ENCODE data around the gene TRAPPC2L. TPM values are rescaled to one million over a fixed set of nuclear protein-coding genes. Genes with fewer than 3 reads are reported as not detected.

Gene TRAPPC2L
- total and polyA plus RNA-seq, 4 donors = 34.2 to 106 (median 48.5) TPM

DNA sequence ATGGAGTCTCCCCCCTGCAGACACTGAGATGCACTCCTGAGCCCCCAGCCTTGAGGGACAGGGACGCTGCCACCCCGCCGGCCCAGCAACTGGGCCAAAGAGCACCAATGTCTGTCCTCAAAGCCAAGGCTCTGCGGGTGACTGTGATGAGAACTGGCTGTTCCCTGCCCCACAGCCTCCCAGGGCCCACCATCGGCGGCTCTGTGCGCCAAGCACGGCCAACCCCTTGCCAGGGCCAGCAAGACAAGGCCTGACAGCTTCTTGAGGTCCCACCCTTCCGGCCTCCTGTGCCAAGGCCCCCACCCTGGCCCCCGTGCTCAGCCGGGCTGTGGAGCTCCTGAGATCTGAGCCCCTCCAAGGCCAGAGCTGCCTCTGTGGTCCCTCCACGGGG, 43.7 kb downstream of the TRAPPC2L start:
- peaks cover 0 to 27% (median 6%) of the 10 kb centered on the region in 5 donors for H3K4me1 ChIP-seq (ENCODE audit: control insufficient read depth in 5 of 5, insufficient read depth in 5 of 5, low read length in 5 of 5)
- 74 to 83% methylated on average over 12 of the region's 12 CpGs for WGBS, 2 donors
- ATAC-seq (ENCODE audit: insufficient read depth, low FRiP score) (no peak), DNase-seq (peak; percentile 89 to 92 (median 89))
- H3K27me3 ChIP-seq (ENCODE audit: control insufficient read depth in 3 of 3, insufficient read depth in 3 of 3, low read length in 2 of 3) = no peaks in the 10 kb centered on the region
- H3K4me3 ChIP-seq = no peak overlapping the region
- peaks cover 0 to 12% (median 0%) of the 10 kb centered on the region in 4 donors for H3K36me3 ChIP-seq (ENCODE audit: control insufficient read depth in 4 of 4, insufficient read depth in 4 of 4, low read length in 4 of 4)
- H3K9me3 ChIP-seq (ENCODE audit: control insufficient read depth in 4 of 4, insufficient read depth in 3 of 4, low read length in 3 of 4) = no peaks in the 10 kb centered on the region
- TF ChIP-seq, protein P1, sequence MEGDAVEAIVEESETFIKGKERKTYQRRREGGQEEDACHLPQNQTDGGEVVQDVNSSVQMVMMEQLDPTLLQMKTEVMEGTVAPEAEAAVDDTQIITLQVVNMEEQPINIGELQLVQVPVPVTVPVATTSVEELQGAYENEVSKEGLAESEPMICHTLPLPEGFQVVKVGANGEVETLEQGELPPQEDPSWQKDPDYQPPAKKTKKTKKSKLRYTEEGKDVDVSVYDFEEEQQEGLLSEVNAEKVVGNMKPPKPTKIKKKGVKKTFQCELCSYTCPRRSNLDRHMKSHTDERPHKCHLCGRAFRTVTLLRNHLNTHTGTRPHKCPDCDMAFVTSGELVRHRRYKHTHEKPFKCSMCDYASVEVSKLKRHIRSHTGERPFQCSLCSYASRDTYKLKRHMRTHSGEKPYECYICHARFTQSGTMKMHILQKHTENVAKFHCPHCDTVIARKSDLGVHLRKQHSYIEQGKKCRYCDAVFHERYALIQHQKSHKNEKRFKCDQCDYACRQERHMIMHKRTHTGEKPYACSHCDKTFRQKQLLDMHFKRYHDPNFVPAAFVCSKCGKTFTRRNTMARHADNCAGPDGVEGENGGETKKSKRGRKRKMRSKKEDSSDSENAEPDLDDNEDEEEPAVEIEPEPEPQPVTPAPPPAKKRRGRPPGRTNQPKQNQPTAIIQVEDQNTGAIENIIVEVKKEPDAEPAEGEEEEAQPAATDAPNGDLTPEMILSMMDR (IDR thresholded peaks at IDR 0.05; ENCODE audit: control extremely low read depth, extremely low read depth) = no peak
- H3K27ac ChIP-seq (ENCODE audit: low read depth in 1 of 2, low read length in 1 of 2) = peak overlapping the region in 1 of 2 donors; percentile 73
- H3K9ac ChIP-seq (ENCODE audit: insufficient read depth in 1 of 2, low read length in 2 of 2) = no peak overlapping the region

DNA sequence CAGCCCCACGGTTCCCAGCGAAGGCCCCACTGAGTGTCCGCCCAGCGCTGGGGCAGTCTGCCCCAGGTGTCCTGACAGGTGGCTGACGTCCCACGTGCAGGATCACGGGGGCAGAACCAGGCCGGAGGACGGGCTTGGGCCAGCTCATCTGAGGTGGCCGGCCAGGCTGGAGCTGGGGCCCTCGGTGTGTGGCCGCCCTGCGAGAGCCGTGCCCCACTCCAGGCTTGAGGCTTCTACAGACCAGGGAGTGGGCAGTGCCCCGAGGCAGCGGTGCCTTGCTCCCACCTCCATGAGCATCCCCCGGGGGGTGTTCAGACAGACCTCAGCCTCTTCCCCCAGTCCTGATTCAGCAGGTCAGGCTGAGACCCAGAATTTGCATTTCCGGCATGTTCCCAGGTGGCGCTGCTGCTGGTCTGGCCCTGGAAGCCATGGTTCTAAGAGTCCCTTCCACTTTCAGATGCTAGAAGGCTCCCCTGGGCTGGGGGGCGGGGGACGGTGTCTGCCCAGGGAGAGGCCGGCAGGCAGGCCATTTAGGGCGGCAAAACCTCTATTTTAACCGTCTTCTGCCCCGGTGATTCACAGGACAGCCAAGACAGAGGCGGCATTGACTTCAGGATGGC, 44.9 kb downstream of the TRAPPC2L start:
- H3K4me1 ChIP-seq (ENCODE audit: control insufficient read depth in 5 of 5, insufficient read depth in 5 of 5, low read length in 5 of 5) = peaks cover 0 to 27% (median 6%) of the 10 kb centered on the region in 5 donors
- H3K27ac ChIP-seq (ENCODE audit: low read depth in 1 of 2, low read length in 1 of 2) = no peak overlapping the region
- no peak overlapping the region for H3K4me3 ChIP-seq
- peaks cover 0 to 7% (median 0%) of the 10 kb centered on the region in 4 donors for H3K36me3 ChIP-seq (ENCODE audit: control insufficient read depth in 4 of 4, insufficient read depth in 4 of 4, low read length in 4 of 4)
- no peak for DNase-seq
- ATAC-seq (ENCODE audit: insufficient read depth, low FRiP score) = no peak
- WGBS, 2 donors = 86 to 90% methylated on average over 25 to 26 of the region's 26 CpGs
- TF ChIP-seq, protein P1 (IDR thresholded peaks at IDR 0.05; ENCODE audit: control extremely low read depth, extremely low read depth) = no peak
- no peak overlapping the region for H3K9ac ChIP-seq (ENCODE audit: insufficient read depth in 1 of 2, low read length in 2 of 2)
- H3K27me3 ChIP-seq (ENCODE audit: control insufficient read depth in 3 of 3, insufficient read depth in 3 of 3, low read length in 2 of 3) = no peaks in the 10 kb centered on the region
- no peaks in the 10 kb centered on the region for H3K9me3 ChIP-seq (ENCODE audit: control insufficient read depth in 4 of 4, insufficient read depth in 3 of 4, low read length in 3 of 4)

DNA sequence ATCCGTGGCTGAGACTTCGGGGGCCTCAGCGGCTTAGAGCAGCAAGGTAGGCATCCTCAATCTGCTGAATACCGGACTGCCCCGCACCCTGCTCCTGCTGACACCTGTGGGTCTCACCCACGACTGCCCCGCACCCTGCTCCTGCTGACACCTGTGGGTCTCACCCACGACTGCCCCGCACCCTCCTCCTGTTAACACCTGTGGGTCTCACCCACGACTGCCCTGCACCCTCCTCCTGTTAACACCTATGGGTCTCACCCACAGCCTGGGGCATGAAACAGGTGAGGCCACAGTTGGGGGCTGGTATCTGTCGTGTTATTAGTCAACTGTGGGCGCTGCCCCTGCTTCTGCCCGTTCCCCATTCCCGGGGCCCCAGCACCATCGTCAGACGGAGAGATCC, 45.8 kb downstream of the TRAPPC2L start:
- peaks cover 0 to 27% (median 6%) of the 10 kb centered on the region in 5 donors for H3K4me1 ChIP-seq (ENCODE audit: control insufficient read depth in 5 of 5, insufficient read depth in 5 of 5, low read length in 5 of 5)
- no peak overlapping the region for H3K27ac ChIP-seq (ENCODE audit: low read depth in 1 of 2, low read length in 1 of 2)
- ATAC-seq (ENCODE audit: insufficient read depth, low FRiP score) (no peak), DNase-seq (no peak)
- no peaks in the 10 kb centered on the region for H3K9me3 ChIP-seq (ENCODE audit: control insufficient read depth in 4 of 4, insufficient read depth in 3 of 4, low read length in 3 of 4)
- H3K9ac ChIP-seq (ENCODE audit: insufficient read depth in 1 of 2, low read length in 2 of 2) = no peak overlapping the region
- H3K27me3 ChIP-seq (ENCODE audit: control insufficient read depth in 3 of 3, insufficient read depth in 3 of 3, low read length in 2 of 3) = no peaks in the 10 kb centered on the region
- TF ChIP-seq, protein P1 (IDR thresholded peaks at IDR 0.05; ENCODE audit: control extremely low read depth, extremely low read depth) = no peak
- H3K4me3 ChIP-seq = no peak overlapping the region
- H3K36me3 ChIP-seq (ENCODE audit: control insufficient read depth in 4 of 4, insufficient read depth in 4 of 4, low read length in 4 of 4) = peaks cover 0 to 4% (median 0%) of the 10 kb centered on the region in 4 donors
- WGBS, 2 donors = 84 to 89% methylated on average over 16 of the region's 16 CpGs

Measured in lung (tissue), 12 donors.